Measurements from ENCODE around the gene ABCC3.

- no peak for TF ChIP-seq FOXA1 (IDR thresholded peaks at IDR 0.05)
- no peak for TF ChIP-seq ARNT (IDR thresholded peaks at IDR 0.05)
- no peak for TF ChIP-seq ELF4 (IDR thresholded peaks at IDR 0.05)
- TF ChIP-seq SP1 (IDR thresholded peaks at IDR 0.05), result no peak
These were observed 40.9 kb downstream of the ABCC3 start for GRCh38 chr17:50675627-50676026.

Measured in HEK293T (cell line).